ENCODE measurements around the gene MCCC1.

- no peak for TF ChIP-seq EZH2 (IDR thresholded peaks at IDR 0.05)
- TF ChIP-seq POLR2AphosphoS5 (IDR thresholded peaks at IDR 0.05; ENCODE audit: borderline replicate concordance, low read depth, low read length), result no peak
- no peak for TF ChIP-seq FOXP2 (optimal IDR thresholded peaks at IDR 0.05; ENCODE audit: control extremely low read depth, extremely low read length, insufficient read depth)
These were observed 7.0 kb downstream of the MCCC1 start for GRCh38 chr3:183092256-183092655.

Measured in SK-N-MC (cell line).